Lower leg skin (tissue), 3 donors: ENCODE measurements around the gene SMIM23.

Experiments
- CTCF ChIP-seq, 3 donors: fragments of 450-650 bp; IDR thresholded peaks; one replicate each; pipeline ENCODE4 v1.5.1; 2016; ENCODE audit warnings: antibody characterized with exemption in 3 of 3, mild to moderate bottlenecking in 3 of 3, moderate library complexity in 2 of 3
- POLR2A ChIP-seq, 2 donors: fragments of 450-650 bp; IDR thresholded peaks; one replicate each; pipeline ENCODE4 v1.6.1; 2016 to 2017; ENCODE audit warnings: antibody characterized with exemption in 2 of 2, mild to moderate bottlenecking in 1 of 2, moderate library complexity in 1 of 2

- TF ChIP-seq CTCF (IDR thresholded peaks at IDR 0.05) (no peak), POLR2A (IDR thresholded peaks at IDR 0.05) (no peak)
These were observed 11.9 kb downstream of the SMIM23 start for GRCh38 chr5:171797543-171797942.
